GM12878 (cell line): ENCODE data around the gene SLC4A2. TPM values are rescaled to one million over a fixed set of nuclear protein-coding genes. Genes with fewer than 3 reads are reported as not detected.

ENCODE experiments used
- E2F4 ChIP-seq: IDR thresholded peaks from 2 replicates; pipeline ENCODE4 v1.6.1; 2012; ENCODE audit warnings: low read depth, low read length, improper control_type of control experiment
- HDAC2 ChIP-seq: fragments of 200-600 bp; sonication (generic); IDR thresholded peaks from 2 replicates; pipeline ENCODE4 v1.6.1; 2017
- HDAC6 ChIP-seq: fragments of 200-600 bp; sonication (generic); IDR thresholded peaks from one replicate; pipeline ENCODE4 v1.8.0; 2017; ENCODE audit warnings: antibody characterized with exemption; ENCODE audit not compliant: unreplicated experiment
- JUND ChIP-seq: IDR thresholded peaks from 2 replicates; pipeline ENCODE4 v1.6.1; 2012; ENCODE audit warnings: low read depth, mild to moderate bottlenecking, low read length, improper control_type of control experiment, moderate library complexity
- KAT2A ChIP-seq: conservative IDR thresholded peaks from 2 replicates; pipeline ENCODE4 v1.6.1; 2011; ENCODE audit warnings: low read depth, low read length; ENCODE audit not compliant: control insufficient read depth
- MAX ChIP-seq: IDR thresholded peaks from 2 replicates; pipeline ENCODE4 v1.6.1; 2012; ENCODE audit warnings: low read depth, low read length, improper control_type of control experiment
- NFIC ChIP-seq: IDR thresholded peaks from 2 replicates; pipeline ENCODE4 v1.6.1; 2012; ENCODE audit warnings: low read depth, mild to moderate bottlenecking, inconsistent platforms, low read length, moderate library complexity
- PRDM15 ChIP-seq: fragments of 450-650 bp; formaldehyde crosslinking; IDR thresholded peaks from 2 replicates; pipeline ENCODE4 v1.4.0; 2020; ENCODE audit warnings: mild to moderate bottlenecking, moderate library complexity
- RAD51 ChIP-seq: fragments of 450-650 bp; IDR thresholded peaks from 2 replicates; pipeline ENCODE4 v1.6.1; 2016; ENCODE audit warnings: moderate library complexity, mild to moderate bottlenecking, inconsistent platforms
- REST ChIP-seq: IDR thresholded peaks from 2 replicates; pipeline ENCODE4 v1.6.1; 2012; ENCODE audit warnings: mild to moderate bottlenecking, low read depth, low read length
- SUPT20H ChIP-seq: IDR thresholded peaks from 2 replicates; pipeline ENCODE4 v1.6.1; 2011; ENCODE audit warnings: low read depth, mild to moderate bottlenecking, low read length, moderate library complexity, borderline replicate concordance; ENCODE audit not compliant: control insufficient read depth
- TAF1 ChIP-seq: IDR thresholded peaks from 2 replicates; pipeline ENCODE4 v1.6.1; 2011; ENCODE audit warnings: mild to moderate bottlenecking, low read depth, low read length, borderline replicate concordance
- TBL1XR1 ChIP-seq: IDR thresholded peaks from 2 replicates; pipeline ENCODE4 v1.6.1; 2012; ENCODE audit warnings: low read depth, low read length, improper control_type of control experiment
- USF1 ChIP-seq: IDR thresholded peaks from 2 replicates; pipeline ENCODE4 v1.6.1; 2011; ENCODE audit warnings: borderline replicate concordance, low read depth, mild to moderate bottlenecking, moderate library complexity, mixed read lengths, low read length; ENCODE audit not compliant: insufficient read depth; ENCODE audit errors: extremely low read length
- ZBTB4 ChIP-seq: fragments of 450-650 bp; formaldehyde crosslinking; IDR thresholded peaks from 2 replicates; pipeline ENCODE4 v1.4.0; 2022; ENCODE audit warnings: mild to moderate bottlenecking, moderate library complexity
- polyA plus RNA-seq, 11 experiments: library from polyadenylated mRNA; depleted of rRNA in 4 of 11; unstranded in 6 of 11; stranded (reverse) in 5 of 11; fragments of >200 nt; fragmentation: Nextera tagmentation in 4 of 11; fragmentation: Illumina TruSeq in 1 of 11; extraction: Ambion mirVana in 4 of 11; extraction: Trizol in 1 of 11; gene quantifications; 1 replicate in 1 of 11; 2 replicates in 10 of 11; pipeline versions ENCODE4 v1.2.1 to v1.2.3, GENCODE V29; 2011 to 2016; ENCODE audit warnings: inconsistent platforms in 2 of 11, missing spikeins in 2 of 11, low read depth in 1 of 11
- total RNA-seq, 4 experiments: library from RNA; depleted of rRNA in 3 of 4; stranded (reverse); fragments of >200 nt in 3 of 4; fragmentation: Illumina TruSeq in 1 of 4; extraction: Trizol in 1 of 4; gene quantifications; 2 replicates each; pipeline versions ENCODE4 v1.2.1 to v1.2.3, GENCODE V29; 2013 to 2021

SLC4A2 gene
- total and polyA plus RNA-seq, 10 of the 15 experiments (the other 5 are each of a cell fraction or from before 2014, with no cell fraction given) = 2.7 to 78.6 (median 30.1) TPM

- TF ChIP-seq ZBTB4 (no peak), JUND (no peak), TBL1XR1 (no peak), KAT2A (no peak), REST (no peak), MAX (peak; percentile 30; the same call in 1 of the 2 replicates), NFIC (no peak; the same call in 1 of the 2 replicates), TAF1 (no peak), RAD51 (no peak), HDAC2 (0 out of 2 replicates have a peak, but pooled peaks have one; percentile 52), PRDM15 (CRISPR knock-in tag) (no peak), USF1 (no peak), SUPT20H (no peak), E2F4 (peak; percentile 60; the same call in 1 of the 2 replicates), HDAC6 (no peak)
Observed at GRCh38 chr7:151028131-151028947, 31.1 kb upstream of the SLC4A2 start, which contains the start of gene ABCB8 (continued).
